HG03342 (cell line): ENCODE data around the gene NAALADL1.
"Not testable (repeated sequence)": the region's sequence is repeated elsewhere in the genome, so short reads cannot be mapped to it uniquely, and the experiment has no call there.

ENCODE experiments used
- ATAC-seq: cut with Tn5 transposase; IDR thresholded peaks from one replicate; pipeline ENCODE4 v1.9.1; 2021; ENCODE audit warnings: mild to moderate bottlenecking, moderate library complexity; ENCODE audit not compliant: unreplicated experiment

Gene NAALADL1

GRCh38 chr11:65017937-65018336, 40.4 kb downstream of the NAALADL1 start:
- ATAC-seq, result no peak

- ATAC-seq, result no peak
These were observed 41.6 kb downstream of the NAALADL1 start for GRCh38 chr11:65016705-65017104.

GRCh38 chr11:65014726-65015227, 43.6 kb downstream of the NAALADL1 start:
- ATAC-seq, result no peak

GRCh38 chr11:65013888-65014725, 44.2 kb downstream of the NAALADL1 start, which contains the start of gene ARL2:
Gene ARL2, plus strand, starts transcription at chr11:65014160. Its CDS starts 48 bp downstream, at chr11:65014208.
- ATAC-seq, result peak; percentile 73

- peak; percentile 67 for ATAC-seq
These were observed 45.0 kb downstream of the NAALADL1 start for GRCh38 chr11:65013130-65013887.

- no peak for ATAC-seq
These were observed 49.5 kb downstream of the NAALADL1 start for GRCh38 chr11:65008873-65009272.

- ATAC-seq, result no peak
These were observed 50.3 kb downstream of the NAALADL1 start for GRCh38 chr11:65008016-65008415.

- not testable (repeated sequence) for ATAC-seq
These were observed 54.4 kb downstream of the NAALADL1 start for GRCh38 chr11:65003968-65004367.

- ATAC-seq, result no peak
These were observed 55.1 kb downstream of the NAALADL1 start for GRCh38 chr11:65003282-65003681.

GRCh38 chr11:65002706-65003105, 55.6 kb downstream of the NAALADL1 start:
- no peak for ATAC-seq

- ATAC-seq, result no peak
These were observed 58.9 kb downstream of the NAALADL1 start for GRCh38 chr11:64999478-64999877.

GRCh38 chr11:64998690-64999431, 59.5 kb downstream of the NAALADL1 start:
- ATAC-seq, result no peak

- ATAC-seq, result no peak
These were observed 60.2 kb downstream of the NAALADL1 start for GRCh38 chr11:64998141-64998540.

GRCh38 chr11:64996710-64997380, 61.5 kb downstream of the NAALADL1 start, which contains the start of gene BATF2:
Gene BATF2, minus strand, starts transcription at chr11:64996971. Its CDS starts 57 bp downstream, at chr11:64996914.
- no peak for ATAC-seq

GRCh38 chr11:64996327-64996709, 62.0 kb downstream of the NAALADL1 start:
- ATAC-seq, result no peak
